Hippocampal formation (tissue), 2 donors: Measurements from ENCODE around the gene CLCN7.

Experiments
- DNase-seq, 2 donors: peaks; one replicate each; lab custom pipeline; 2025; lab: John Stamatoyannopoulos, UW

CLCN7 gene

GRCh38 chr16:1431497-1432270 lies 43.1 kb downstream of the CLCN7 start:
- DNase-seq = no peak

- DNase-seq = no peak
Measured at GRCh38 chr16:1430759-1431496, 43.9 kb downstream of the CLCN7 start, which contains the start of gene PERCC1. PERCC1 (plus strand) TSS chr16:1431078; CDS start chr16:1432594, 1,516 bp downstream.

- DNase-seq = no peak
Measured at GRCh38 chr16:1430214-1430758, 44.5 kb downstream of the CLCN7 start.

- DNase-seq = no peak
Measured at GRCh38 chr16:1429631-1430030, 45.2 kb downstream of the CLCN7 start.

- DNase-seq = no peak
Measured at GRCh38 chr16:1429012-1429411, 45.8 kb downstream of the CLCN7 start.

- no peak for DNase-seq
Measured at GRCh38 chr16:1428511-1428910, 46.3 kb downstream of the CLCN7 start.

GRCh38 chr16:1427473-1428461 lies 47.1 kb downstream of the CLCN7 start:
- no peak for DNase-seq

GRCh38 chr16:1426734-1427471 lies 47.9 kb downstream of the CLCN7 start:
- no peak for DNase-seq

GRCh38 chr16:1425616-1426370 lies 49.0 kb downstream of the CLCN7 start:
- no peak for DNase-seq

- DNase-seq = no peak
Measured at GRCh38 chr16:1424028-1424427, 50.8 kb downstream of the CLCN7 start.

- no peak for DNase-seq
Measured at GRCh38 chr16:1422076-1422475, 52.8 kb downstream of the CLCN7 start.

GRCh38 chr16:1420111-1420539 lies 54.7 kb downstream of the CLCN7 start:
- peak in 1 of 2 donors; percentile 8 for DNase-seq

- no peak for DNase-seq
Measured at GRCh38 chr16:1416521-1416941, 58.3 kb downstream of the CLCN7 start.

- peak; percentile 2 to 44 for DNase-seq
Measured at GRCh38 chr16:1414532-1415260, 60.1 kb downstream of the CLCN7 start, which contains the start of gene UNKL. UNKL (minus strand) TSS chr16:1414704; CDS start chr16:1414691, 13 bp downstream.

- DNase-seq = peak in 1 of 2 donors; percentile 6
Measured at GRCh38 chr16:1413684-1414531, 60.9 kb downstream of the CLCN7 start.

- DNase-seq = no peak
Measured at GRCh38 chr16:1412847-1413246, 62.0 kb downstream of the CLCN7 start.

GRCh38 chr16:1408171-1408837 lies 66.5 kb downstream of the CLCN7 start:
- peak; percentile 71 to 95 for DNase-seq

GRCh38 chr16:1407753-1408152 lies 67.1 kb downstream of the CLCN7 start:
- no peak for DNase-seq
